NCI-H2029 (cell line): ENCODE data around the gene GRID1.
"Not testable (repeated sequence)": the region's sequence is repeated elsewhere in the genome, so short reads cannot be mapped to it uniquely, and the experiment has no call there.

Experiments used
- DNase-seq: peaks from one replicate; lab custom pipeline; 2025; lab: John Stamatoyannopoulos, UW

GRID1 gene

DNA sequence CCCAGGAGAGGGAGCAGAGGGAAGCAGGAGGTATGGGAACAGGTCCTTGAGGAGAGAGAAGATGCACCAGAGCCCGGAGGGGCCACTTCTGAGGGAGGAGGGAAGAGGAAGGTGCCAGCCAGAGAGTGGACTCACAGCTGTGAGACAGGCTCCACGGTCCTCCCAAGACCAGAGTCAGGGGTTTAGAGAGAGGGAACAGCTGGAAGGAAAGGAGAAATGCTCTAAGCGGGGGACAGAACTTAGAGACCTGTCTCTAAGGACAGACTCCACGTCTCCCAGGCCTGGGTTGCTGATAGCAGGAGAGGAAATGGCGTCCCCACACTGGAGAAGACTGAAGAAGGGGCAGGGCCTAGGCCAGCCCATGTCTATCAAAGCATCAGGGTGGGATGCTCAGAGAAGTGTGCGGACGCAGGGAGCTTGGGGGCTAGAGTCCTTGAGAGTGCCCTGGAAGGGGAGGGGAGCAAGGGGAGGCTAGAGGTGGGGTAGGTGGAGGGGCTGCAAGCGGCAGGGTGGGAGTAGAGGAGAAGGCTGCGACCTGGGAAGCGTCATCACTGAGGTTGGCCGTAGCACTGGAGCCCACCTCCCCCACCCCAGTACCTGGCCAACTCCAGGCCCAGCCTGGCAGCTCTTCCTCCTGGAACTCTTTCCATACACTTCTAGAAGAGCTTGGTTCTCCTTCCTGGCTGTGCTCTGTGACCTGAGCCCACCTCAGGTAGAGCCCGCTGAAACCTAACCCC lies 25.6 kb upstream of the GRID1 start:
- no peak for DNase-seq

DNA sequence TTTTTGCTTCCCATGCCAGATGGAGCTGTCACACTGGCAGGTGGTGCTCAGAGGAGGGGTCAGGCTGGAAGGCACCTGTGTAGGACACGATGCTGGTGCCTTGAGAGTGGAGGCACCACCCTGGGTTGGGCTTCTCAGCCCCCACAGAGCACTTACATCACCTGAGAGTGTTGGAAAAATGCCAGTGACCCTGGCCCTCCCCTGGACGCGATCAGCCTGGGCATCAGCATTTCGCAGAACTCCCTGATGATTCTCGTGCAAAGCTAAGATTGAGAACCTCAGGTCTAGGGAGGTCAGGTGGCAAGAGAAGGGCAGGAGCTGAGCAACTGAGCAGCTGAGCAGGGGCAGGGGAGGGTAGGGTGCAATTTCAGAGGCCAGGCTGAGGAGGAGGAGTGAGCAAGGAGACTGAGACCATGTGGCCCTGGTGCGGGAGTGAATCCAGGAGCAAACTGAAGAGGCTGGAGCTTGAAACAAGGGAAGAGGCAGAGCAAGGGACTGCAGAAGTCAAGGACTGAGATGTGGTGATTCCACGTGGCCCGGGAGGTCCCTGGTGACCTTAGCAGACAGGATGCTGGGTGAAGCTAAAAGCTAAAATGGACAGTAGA lies 24.7 kb upstream of the GRID1 start:
- no peak for DNase-seq

DNA sequence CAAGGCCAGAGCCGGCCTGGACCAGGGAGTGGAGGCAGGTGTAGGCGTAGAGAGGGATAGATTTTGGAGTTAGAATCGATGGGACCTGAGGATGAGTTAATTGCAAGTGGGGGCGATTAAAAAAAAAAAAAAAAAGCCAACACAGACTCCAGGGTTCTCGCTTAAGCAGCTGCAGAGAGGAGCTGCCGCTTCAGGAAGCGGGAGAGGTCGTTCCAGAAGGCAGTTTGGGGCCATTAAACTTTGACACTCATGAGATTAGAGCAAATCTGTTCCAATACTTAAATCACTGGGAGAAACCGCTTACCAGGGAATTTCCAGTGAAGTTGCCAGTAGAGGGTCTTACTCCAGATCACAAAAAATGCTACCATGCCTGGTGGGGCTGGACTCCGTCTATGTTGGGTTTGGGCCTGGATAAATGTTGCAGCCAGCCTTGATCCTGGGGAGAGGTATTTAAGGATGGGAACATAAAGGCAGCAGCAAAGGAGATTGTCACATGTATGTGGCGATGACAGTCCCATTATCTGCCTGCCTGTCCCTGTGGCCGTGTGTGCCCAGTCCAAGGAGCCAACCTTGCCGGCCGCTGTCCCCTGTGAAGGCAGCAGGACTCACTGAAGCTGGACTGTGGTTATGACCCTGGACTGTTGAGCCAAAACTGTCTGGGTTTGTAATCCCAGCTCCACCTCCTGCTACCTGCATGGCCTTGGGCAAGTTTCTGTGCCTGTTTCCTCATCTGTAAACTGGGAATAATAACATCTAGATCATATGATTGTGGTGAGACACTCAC lies 23.9 kb upstream of the GRID1 start:
- DNase-seq: no peak

DNA sequence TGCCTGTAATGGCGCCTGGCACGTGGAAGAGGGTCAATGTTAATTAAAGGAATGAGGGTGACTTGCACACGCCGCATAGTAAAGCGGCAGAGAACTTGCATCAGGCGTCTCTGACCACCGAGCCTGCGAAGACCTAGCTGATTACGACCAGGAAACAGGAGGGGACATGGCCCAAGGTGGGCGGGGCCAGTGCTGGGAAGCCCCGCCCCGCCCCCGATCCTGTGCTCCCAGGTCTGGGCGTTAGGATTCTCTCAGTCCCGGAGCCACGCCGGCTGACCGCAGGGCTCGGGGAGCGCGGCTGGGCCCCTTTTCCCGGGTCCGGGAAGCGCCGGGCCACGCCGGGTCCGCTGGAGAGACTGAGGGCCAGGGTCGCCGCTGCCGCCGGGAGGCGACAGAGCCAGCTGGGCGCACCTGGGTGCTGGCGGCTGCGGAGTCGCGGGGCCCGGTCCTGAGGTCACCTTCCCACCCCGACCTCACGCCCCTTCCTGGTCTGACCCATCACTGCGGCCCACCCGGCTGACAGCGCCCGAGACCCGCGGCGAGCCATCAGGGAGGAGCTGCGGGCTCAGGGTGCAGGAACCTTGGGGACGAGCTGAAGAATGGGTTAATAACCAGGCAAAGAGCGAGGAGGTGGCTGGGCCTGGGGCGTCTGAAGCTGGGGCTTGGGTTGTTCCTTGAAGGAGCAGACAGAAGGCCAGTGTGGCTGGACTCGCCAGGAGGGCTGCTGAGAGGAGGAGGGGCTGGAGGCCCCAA lies 23.0 kb upstream of the GRID1 start:
- DNase-seq: no peak

DNA sequence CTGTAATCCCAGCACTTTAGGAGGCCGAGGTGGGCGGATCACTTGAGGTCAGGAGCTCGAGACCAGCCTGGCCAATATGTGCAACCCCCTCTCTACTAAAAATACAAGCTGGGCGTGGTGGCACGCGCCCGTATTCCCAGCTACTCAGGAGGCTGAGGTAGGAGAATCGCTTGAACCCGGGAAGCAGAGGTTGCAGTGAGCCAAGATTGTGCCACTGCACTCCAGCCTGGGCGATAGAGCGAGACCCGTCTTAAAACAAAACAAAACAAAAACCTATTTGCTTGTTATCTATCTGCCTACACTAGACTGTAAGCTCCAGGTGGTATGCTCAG lies 22.5 kb upstream of the GRID1 start:
- DNase-seq: not testable (repeated sequence)

DNA sequence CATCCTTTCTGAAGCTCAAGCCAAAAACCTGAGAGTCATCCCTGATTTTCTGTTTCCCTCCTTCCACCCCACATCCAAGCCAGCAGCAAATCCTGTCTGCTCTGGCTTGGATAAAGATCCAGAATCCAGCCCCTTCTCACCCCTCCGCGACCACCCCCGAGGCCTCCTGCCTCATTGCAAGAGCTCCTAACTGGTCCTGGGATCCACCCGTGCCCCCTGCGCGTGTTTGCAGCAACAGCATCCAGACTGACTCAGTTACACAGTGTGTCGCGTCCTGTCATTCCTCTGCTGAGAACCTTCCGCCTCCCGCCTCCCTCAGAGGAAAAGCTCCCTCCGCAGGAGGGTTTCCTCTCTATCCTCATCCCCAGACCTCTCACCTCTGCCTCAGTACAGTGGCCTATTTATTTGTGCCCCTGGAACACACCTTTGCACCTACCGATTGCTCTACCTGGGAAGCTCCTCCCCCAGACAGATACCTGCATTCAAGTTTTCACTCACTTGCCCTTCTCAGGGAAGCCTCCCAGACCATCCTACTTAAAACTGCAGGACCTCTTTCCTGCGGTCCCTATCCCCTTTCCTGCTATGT lies 21.6 kb upstream of the GRID1 start:
- no peak for DNase-seq

DNA sequence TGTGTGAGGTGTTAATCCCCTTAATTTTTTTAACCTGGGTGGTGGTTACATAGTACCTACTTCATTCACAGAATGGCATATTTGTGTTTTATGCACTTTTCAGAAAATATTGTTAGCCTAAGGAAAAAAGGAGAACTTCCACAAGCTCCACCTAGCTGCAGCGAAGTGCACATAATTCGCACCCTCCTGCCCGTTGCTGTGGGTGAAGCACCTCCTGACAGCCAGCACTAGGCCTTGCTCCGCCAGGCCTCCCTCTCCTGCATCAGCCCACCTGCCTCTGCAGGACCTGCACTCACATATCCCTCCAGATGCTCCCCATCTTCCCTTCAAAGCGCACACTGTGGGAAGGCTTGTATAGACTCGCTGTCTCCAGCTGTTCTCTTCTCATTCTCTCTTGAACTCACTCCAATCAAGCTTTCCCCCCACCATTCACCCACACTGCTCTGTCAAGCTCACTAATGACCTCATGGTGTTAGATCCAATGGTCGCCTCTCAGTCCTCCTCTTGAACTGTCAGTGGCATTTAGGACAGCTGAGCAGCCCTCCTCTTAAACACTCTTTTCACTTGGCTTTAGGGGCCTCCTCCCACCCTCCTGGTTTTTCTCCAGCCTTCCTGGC lies 20.7 kb upstream of the GRID1 start:
- DNase-seq: no peak

DNA sequence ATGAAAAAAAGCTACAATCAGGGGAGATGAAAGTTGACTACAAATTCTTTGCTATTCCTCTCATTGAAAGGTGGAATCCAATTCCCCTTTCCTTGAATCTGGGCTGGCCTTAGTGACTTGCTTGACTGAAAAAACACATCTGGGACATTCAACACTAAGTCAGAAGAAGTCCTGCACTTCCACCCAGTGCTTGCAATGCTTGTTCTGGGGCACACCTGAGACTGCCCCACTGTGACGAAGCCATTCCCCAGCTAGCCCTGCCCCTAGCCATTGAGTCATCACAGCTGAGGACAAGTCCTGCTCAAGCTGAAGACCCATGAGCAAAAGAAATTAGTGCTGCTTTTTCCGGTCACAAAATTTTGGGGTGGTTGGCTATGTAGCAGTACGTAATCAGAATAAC lies 19.2 kb upstream of the GRID1 start:
- DNase-seq: no peak

DNA sequence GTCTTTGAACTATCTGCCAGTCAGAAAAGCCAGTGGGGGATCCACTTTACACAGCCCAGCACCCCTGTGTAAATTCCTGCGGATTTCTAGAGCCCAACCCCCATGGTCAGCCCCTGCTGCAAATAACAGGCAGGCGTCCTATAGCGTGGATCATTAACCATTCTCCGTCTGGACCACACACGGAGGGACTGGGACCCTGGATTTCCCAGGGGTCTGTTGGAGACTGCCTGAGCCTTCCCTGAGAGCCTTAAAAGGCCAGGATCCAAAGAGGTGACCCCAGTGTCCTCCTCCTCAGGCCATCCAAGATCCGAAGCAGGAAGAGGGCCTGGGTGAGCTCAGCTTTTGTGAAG lies 11.2 kb upstream of the GRID1 start:
- no peak for DNase-seq

DNA sequence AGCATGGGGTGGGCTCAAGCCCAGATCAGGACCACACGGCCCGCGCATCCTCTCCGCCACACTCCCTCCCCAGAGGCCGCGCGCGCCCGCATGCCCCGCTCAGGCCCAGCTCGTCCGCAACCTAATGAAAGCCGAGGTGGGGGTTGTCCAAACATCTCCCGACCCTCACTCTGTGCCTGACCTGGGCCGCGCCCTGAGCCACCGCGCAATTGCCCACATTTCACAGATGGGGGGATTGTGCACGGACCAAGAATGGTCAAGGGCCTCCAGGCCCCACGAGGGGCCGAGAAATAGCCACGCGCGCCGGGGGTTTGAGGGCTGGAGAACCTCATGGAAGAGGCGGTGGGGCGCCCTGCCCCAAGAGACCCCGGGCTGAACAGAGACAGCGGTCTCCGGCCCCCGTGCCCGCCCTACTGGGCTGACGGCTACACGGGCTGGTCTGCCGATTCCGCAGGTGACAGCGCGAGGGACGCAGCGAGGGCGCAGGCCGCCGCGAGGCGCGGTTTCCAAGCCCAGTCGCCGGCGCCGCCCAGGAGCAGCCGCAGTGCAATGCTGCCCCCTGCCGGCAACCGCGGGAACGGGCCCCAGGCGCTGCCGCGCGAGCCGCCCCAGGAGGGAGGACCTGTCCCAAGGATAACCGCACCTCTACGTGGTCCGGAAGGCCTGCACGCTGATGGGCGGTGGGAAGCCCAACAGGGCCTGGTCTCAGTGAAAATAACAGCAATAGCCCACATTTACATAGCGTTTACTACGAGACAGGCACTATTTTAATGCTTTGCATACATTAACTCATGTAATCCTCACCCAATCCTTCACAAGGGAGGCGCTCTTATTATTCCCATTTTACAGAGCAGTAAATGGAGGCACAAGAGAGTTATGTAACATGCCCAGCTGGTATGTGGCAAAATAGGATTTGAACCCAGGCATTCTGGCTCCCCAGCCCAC lies 10.5 kb upstream of the GRID1 start:
- no peak for DNase-seq

DNA sequence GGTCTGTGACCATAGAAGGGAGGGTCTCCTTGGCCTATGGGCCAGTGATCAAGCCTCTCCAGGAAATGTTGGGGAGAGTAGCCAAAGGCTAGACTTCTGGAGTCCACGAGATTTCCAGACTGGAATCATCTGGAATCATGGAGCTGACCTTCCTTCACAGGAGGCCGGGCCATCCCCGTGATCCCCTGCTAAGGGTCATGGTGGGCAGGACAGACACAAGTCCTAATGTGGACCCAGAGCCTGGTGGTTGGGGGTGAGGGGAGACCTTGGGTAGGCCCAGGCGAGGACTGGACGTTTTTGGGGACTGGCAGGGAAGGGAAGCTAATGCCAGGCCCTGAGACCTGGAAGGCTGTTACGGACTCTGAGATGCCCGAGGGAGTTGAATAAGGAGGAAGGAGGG lies 9.8 kb upstream of the GRID1 start:
- DNase-seq: no peak

DNA sequence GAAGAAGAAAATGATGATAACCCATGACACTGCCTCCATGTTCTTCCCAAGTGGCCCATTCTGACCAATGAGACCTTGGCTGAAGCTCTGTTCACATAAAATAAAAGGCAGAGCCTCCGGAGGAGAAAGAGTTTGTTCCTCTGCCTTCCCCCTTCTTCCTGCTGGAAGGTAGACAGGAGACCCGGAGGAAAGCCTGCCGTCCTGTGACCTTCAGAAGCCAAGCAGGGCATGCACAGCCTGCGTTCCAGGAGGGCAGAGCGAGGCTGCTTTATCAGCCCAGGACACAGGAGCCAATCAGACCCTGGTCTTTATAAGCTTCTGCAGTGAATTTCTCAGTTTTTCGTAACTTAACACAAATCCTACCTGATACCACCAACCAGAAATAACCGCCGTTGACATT lies 8.6 kb upstream of the GRID1 start:
- DNase-seq: no peak

DNA sequence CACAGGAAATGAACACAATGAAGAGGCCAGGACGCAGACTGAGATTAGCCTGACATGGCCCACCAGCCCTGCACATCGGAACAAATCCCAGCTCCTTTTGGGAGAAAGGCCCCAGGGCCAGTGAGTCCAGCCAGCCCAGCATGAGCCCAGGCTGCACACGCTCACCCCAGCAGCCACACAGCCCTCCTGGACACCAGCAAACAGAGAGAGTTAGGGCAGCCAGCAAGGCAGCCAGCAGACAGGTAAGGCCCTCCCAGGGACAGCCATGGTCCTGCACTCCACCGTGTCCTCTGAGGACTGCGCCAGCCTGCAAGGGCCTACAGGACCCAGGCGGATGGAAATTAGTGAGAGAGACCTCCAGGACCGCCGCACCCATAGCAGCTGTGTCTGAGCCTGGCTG lies 8.1 kb upstream of the GRID1 start:
- DNase-seq: no peak

DNA sequence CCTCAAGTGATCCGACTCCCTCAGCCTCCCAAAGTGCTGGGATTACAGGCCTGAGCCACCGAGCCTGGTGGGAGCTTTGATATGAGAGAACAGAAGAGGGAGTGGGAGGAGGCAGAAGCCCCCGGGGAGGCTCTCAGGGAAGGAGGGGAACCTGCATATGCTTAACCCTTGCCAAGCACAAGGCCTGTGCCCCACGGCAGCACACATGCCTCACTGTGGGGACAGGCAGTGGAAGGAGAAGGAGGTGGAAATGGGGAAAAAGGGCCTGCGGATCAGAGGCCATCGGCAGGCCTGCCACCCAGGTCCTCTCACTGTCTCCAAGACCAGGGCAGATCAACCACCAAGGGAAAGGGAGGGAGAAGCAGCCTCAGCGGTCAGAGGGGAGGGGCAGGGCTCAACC lies 7.2 kb upstream of the GRID1 start:
- DNase-seq: no peak

DNA sequence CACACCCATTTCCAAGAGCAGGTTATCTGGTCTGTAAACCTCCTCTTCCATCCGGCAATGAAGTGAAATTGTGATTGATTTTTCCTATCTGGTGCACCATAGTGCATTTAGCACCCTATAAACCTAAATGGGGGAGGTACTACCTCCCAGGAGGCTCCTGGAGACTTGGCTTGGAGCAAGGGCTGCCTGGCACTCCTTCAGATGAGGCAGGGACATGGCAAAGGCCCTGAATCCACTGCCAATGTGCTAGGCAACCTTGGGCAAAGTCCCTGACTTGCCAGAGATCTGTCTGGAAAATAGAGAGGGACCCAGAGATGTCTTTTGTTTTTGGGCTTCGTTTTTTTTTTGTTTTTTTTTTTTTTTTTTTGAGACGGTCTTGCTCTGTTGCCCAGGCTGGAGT lies 6.7 kb upstream of the GRID1 start:
- no peak for DNase-seq

DNA sequence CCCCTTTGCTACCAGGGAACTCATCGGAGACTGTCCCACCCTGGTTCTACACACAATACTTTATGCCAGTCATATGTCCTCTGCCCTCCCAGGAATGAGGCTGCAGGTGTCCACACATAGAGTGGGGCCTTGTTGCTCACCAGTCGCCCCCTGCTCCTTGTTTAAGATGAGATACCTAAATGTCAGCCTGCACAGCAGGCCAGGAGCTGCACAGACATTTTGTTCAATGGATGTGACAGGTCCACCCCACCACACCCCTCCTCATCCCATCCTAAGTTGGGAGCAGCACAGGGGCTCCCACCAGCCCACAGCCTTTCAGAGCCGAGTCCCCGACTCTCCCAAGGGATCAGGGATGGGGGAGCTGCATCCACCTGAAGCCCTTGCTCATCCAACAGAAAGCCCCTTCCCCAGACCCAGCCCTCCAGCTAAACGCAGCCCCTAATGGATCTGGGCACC lies 6.2 kb upstream of the GRID1 start:
- DNase-seq: no peak

DNA sequence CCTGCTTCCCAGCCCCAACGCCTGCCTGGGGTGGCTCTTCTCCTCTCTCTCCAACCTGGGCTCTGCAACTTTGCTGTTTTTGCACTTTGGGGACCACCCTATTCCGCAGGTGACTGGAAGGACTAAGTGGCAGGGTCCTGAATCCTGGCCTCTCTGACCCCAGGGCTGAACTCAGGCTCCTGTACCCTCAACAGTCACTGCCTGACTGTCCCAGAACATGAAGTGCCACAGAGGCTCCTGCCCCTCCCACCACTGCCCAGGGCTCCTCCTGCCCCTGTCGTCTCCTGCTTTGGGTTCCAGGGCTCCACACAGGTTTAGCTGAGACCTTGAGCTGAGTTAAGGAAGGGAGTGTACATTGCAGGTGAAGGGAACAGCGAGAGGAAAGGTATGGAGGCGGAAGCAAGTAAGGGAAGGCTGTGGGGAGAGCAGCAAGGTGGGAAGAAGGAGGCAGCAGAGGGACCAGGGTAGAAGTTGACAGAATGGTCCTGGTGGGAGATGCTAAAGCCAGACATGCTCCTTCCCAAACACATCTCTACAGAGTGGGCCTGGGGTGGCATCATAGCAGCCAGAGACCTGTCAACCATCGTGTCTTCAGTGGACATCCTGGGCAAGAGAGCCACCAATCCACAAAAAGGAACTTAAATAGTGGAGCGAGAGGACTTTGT lies 5.7 kb upstream of the GRID1 start:
- DNase-seq: no peak

DNA sequence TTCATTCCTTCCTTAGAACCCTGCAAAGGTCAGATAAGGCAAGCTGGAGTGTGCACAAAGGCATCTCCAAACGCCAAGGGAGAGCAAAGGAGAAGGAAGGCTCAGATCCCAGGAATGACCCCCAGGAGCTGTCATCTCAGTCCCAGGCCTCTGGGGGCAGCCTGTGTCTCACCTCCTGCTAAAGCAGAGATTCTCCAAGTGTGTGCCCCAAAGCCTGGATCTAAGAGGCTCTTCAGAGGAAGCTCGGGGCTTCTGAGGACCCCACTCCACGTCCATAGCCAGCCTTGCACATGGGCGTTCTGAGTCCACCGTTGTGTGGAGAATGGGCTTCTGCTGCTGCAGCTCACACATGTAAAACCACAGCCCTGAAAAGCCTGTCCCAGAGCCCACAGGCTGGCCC lies 5.1 kb upstream of the GRID1 start:
- no peak for DNase-seq

DNA sequence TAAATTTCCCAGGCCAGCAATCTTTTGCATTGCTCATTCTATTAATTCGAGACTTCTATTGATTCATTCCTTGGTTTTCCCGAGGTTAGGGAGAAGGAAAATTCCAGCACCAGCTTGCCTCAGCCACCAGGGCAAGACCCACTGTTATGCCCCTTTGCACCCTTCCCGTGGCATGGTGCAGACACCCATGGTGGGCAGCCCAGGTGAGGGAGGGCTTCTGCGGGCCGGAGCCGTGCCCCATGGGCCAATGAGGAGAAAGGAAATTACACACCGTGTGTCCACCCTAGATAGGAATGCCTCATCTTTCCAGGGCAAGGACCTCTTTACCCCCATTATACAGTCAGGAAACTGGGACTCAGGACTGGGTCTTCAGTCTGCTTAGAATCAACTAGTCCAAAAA lies 4.5 kb upstream of the GRID1 start:
- DNase-seq: no peak

DNA sequence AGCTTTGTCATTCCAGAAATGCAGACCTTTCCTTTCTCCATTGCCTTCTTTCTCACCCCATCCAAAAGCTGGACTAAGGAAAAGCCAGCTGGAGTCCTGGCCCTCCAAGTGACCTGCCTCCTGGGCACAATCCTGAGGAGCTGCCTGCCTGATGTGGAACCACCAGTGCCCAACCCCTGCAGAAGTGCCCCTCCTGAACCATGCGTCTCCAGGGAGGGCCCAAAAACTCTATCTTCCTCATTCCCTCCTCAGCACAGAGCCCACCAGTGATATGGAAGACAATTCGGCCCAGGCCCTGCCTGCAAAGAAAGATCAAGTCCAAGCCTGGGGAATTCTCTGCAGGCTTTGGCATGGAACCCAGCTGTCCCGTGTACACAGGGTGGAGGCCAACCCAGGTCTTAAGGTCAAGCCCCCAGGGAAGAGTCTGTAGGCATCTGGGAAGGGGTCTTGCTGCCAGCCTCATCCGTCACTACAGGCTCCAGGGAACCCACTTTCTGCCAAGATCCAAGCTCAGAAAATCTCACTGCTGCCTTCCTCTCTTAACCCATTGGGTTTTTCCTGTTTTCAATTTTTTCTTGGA lies 3.5 kb upstream of the GRID1 start:
- DNase-seq: no peak
